Measurements from ENCODE around the gene NDUFB7.
"Not testable (repeated sequence)": the region's sequence is repeated elsewhere in the genome, so short reads cannot be mapped to it uniquely, and the experiment has no call there.

Gene NDUFB7

GRCh38 chr19:14542711-14543328 lies 29.0 kb downstream of the NDUFB7 start:
- Histone ChIP-seq H3K9me3 (ENCODE audit: control insufficient read depth in 2 of 2, low read length in 2 of 2) (no peaks in the 10 kb centered on the region), H3K4me3 (ENCODE audit: low read length in 2 of 2) (no peak overlapping the region), H3K9ac (ENCODE audit: low read depth in 1 of 2, low read length in 2 of 2) (no peak overlapping the region), H3K27me3 (ENCODE audit: control insufficient read depth in 2 of 2, insufficient read depth in 2 of 2, low read length in 2 of 2) (no peaks in the 10 kb centered on the region), H3K27ac (ENCODE audit: low read depth in 2 of 2, low read length in 2 of 2) (no peak overlapping the region), H3K36me3 (ENCODE audit: control insufficient read depth in 2 of 2, insufficient read depth in 2 of 2, low read length in 2 of 2) (peaks cover 4 to 5% of the 10 kb centered on the region in 2 donors), H3K4me1 (ENCODE audit: control insufficient read depth in 2 of 2, insufficient read depth in 2 of 2, low read length in 2 of 2) (peaks cover 0 to 2% of the 10 kb centered on the region in 2 donors)

DNA sequence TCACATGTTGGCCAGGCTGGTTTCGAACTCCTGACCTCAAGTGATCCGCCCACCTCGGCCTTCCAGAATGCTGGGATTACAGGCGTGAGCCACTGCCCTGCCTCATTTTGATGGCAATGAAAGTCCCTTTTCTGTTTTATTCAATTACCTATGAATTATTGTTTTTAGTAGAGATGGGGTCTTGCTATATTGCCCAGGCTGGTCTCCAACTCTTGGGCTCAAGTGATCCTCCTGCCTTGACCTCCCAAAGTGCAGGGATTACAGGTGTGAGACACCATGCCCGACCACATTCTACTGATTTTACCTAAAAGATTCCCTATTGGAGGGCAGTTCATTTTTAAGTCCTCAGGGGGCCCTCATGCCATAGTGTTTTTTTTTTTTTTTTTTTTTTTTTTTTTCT lies 29.9 kb downstream of the NDUFB7 start:
- H3K9me3 ChIP-seq (ENCODE audit: control insufficient read depth in 2 of 2, low read length in 2 of 2); H3K4me1 ChIP-seq (ENCODE audit: control insufficient read depth in 2 of 2, insufficient read depth in 2 of 2, low read length in 2 of 2); H3K36me3 ChIP-seq (ENCODE audit: control insufficient read depth in 2 of 2, insufficient read depth in 2 of 2, low read length in 2 of 2); H3K4me3 ChIP-seq (ENCODE audit: low read length in 2 of 2); H3K9ac ChIP-seq (ENCODE audit: low read depth in 1 of 2, low read length in 2 of 2); H3K27ac ChIP-seq (ENCODE audit: low read depth in 2 of 2, low read length in 2 of 2); H3K27me3 ChIP-seq (ENCODE audit: control insufficient read depth in 2 of 2, insufficient read depth in 2 of 2, low read length in 2 of 2): not testable (repeated sequence)

DNA sequence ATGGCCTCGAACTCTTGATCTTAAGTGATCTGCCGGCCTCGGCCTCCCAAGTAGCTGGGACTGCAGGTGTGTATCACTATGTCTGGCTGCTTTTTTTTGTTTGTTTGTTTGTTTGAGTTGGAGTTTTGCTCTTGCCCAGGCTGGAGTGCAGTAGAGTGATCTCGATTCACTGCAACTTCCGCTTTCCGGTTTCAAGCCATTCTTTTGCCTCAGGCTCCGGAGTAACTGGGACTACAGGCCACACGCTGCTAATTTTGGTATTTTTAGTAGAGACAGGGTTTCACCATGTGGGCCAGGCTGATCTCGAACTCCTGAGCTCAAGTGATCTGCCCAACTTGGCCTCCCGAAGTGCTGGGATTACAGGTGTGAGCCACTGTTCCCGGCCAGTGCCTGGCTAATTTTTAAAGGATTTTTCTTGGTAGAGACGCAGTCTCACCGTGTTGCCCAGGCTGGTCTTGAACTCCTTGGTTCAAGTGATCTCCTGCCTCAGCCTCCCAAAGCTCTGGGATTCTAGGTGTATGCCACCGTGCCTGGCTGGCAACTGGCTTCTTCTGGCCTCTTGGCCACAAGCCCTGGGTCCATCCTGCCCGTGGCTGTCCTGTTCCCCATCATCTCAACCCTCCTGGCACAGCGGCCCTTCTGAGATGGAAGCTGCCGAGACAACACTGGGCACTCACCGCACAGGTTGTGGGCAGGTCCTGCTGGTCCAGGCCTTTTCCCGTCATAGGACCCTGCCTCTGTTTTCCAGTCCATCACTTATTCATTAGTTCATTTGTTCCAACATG lies 30.9 kb downstream of the NDUFB7 start:
- Histone ChIP-seq H3K9ac (ENCODE audit: low read depth in 1 of 2, low read length in 2 of 2) (no peak overlapping the region), H3K4me3 (ENCODE audit: low read length in 2 of 2) (no peak overlapping the region), H3K27me3 (ENCODE audit: control insufficient read depth in 2 of 2, insufficient read depth in 2 of 2, low read length in 2 of 2) (no peaks in the 10 kb centered on the region), H3K4me1 (ENCODE audit: control insufficient read depth in 2 of 2, insufficient read depth in 2 of 2, low read length in 2 of 2) (peaks cover 3 to 7% of the 10 kb centered on the region in 2 donors), H3K27ac (ENCODE audit: low read depth in 2 of 2, low read length in 2 of 2) (no peak overlapping the region), H3K36me3 (ENCODE audit: control insufficient read depth in 2 of 2, insufficient read depth in 2 of 2, low read length in 2 of 2) (peaks cover 4 to 5% of the 10 kb centered on the region in 2 donors), H3K9me3 (ENCODE audit: control insufficient read depth in 2 of 2, low read length in 2 of 2) (no peaks in the 10 kb centered on the region)

DNA sequence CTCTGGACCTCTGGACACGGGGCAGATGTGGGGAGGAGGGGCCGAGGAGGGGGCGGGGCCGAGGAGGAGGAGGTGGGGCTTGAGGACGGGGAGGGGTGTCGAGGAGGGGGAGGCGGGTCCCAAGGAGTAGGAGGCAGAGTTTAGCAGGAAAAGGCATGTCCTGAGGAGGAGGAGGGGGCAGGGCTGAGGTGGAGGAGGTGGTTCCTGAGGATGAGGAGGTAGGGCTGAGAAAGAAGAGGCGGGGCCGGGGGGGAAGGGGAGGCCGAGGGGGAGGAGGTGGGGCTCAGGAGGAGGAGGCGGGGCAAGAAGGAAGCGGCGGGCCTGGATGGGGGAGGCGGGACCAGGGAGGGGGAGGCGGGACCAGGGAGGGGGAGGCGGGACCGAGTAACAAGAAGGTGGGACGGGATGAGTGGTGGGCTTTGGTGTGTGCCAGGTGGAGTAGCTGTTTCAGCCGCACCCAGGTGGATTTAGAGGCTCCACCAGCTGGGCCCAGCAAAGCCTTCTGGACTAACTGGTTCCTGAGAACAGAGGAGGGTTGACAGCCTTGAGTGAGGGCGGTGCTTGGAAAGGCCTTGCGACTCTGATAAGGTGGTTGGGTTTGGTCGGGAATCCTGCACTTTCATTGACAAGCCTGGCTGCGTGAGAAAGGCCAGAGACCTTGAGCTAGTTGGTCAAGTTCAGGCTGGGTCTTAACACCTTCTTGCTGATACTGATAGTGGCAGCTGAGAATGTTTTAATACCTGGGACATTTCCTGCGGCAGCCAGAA lies 34.8 kb downstream of the NDUFB7 start:
- Histone ChIP-seq H3K36me3 (ENCODE audit: control insufficient read depth in 2 of 2, insufficient read depth in 2 of 2, low read length in 2 of 2) (peaks cover 5 to 9% of the 10 kb centered on the region in 2 donors), H3K27ac (ENCODE audit: low read depth in 2 of 2, low read length in 2 of 2) (peak overlapping the region; percentile 65 to 76), H3K9me3 (ENCODE audit: control insufficient read depth in 2 of 2, low read length in 2 of 2) (no peaks in the 10 kb centered on the region), H3K27me3 (ENCODE audit: control insufficient read depth in 2 of 2, insufficient read depth in 2 of 2, low read length in 2 of 2) (no peaks in the 10 kb centered on the region), H3K4me3 (ENCODE audit: low read length in 2 of 2) (peak overlapping the region; percentile 45 to 67), H3K9ac (ENCODE audit: low read depth in 1 of 2, low read length in 2 of 2) (peak overlapping the region in 1 of 2 donors; percentile 38), H3K4me1 (ENCODE audit: control insufficient read depth in 2 of 2, insufficient read depth in 2 of 2, low read length in 2 of 2) (peaks cover 3 to 7% of the 10 kb centered on the region in 2 donors)

DNA sequence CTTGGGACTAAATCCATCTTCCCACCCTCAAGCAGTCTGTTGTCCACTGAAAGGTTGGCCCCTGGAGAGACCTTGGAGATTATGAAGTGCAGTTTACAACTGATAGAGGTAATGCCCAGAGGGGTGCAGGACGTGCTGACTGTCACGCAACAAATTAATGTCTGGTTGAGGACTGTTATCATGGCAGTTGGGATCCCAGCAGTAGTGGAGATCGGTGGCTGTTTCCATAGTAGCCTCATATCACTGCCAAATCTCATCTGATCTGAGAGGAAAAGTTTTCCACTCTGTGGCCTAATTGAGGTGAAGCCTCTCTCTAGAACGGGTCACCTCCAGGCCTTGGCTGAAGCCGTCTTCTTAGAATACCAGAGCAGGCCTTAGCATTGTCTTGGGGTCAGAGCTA lies 38.4 kb downstream of the NDUFB7 start:
- Histone ChIP-seq H3K4me3 (ENCODE audit: low read length in 2 of 2) (no peak overlapping the region), H3K27ac (ENCODE audit: low read depth in 2 of 2, low read length in 2 of 2) (no peak overlapping the region), H3K27me3 (ENCODE audit: control insufficient read depth in 2 of 2, insufficient read depth in 2 of 2, low read length in 2 of 2) (no peaks in the 10 kb centered on the region), H3K4me1 (ENCODE audit: control insufficient read depth in 2 of 2, insufficient read depth in 2 of 2, low read length in 2 of 2) (peaks cover 7 to 10% of the 10 kb centered on the region in 2 donors), H3K36me3 (ENCODE audit: control insufficient read depth in 2 of 2, insufficient read depth in 2 of 2, low read length in 2 of 2) (peaks cover 0 to 4% of the 10 kb centered on the region in 2 donors), H3K9me3 (ENCODE audit: control insufficient read depth in 2 of 2, low read length in 2 of 2) (no peaks in the 10 kb centered on the region), H3K9ac (ENCODE audit: low read depth in 1 of 2, low read length in 2 of 2) (no peak overlapping the region)

DNA sequence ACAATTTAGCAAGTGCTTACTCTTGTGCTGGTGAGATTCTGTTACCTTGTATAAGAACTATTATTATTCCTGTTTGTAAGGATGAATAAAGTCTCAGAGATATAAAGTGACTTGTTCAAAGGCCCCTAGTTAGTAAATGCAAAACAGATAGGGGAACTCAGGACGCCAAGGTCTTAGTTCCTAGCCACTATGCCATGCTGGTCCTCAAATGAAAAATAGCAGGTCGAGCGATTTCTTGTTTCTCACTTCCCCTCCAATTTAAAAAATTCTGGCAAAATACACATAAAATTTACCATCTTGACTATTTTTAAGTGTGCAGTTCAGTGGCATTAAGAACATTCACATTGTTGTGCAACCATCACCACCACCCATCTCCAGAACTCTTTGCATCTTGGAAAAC lies 41.4 kb downstream of the NDUFB7 start:
- Histone ChIP-seq H3K9me3 (ENCODE audit: control insufficient read depth in 2 of 2, low read length in 2 of 2) (no peaks in the 10 kb centered on the region), H3K36me3 (ENCODE audit: control insufficient read depth in 2 of 2, insufficient read depth in 2 of 2, low read length in 2 of 2) (peaks cover 0 to 4% of the 10 kb centered on the region in 2 donors), H3K27me3 (ENCODE audit: control insufficient read depth in 2 of 2, insufficient read depth in 2 of 2, low read length in 2 of 2) (no peaks in the 10 kb centered on the region), H3K4me1 (ENCODE audit: control insufficient read depth in 2 of 2, insufficient read depth in 2 of 2, low read length in 2 of 2) (peaks cover 0 to 7% of the 10 kb centered on the region in 2 donors), H3K4me3 (ENCODE audit: low read length in 2 of 2) (peak overlapping the region; percentile 91 to 97), H3K9ac (ENCODE audit: low read depth in 1 of 2, low read length in 2 of 2) (peak overlapping the region; percentile 89 to 95), H3K27ac (ENCODE audit: low read depth in 2 of 2, low read length in 2 of 2) (peak overlapping the region in 1 of 2 donors; percentile 98)

- Histone ChIP-seq H3K4me1 (ENCODE audit: control insufficient read depth in 2 of 2, insufficient read depth in 2 of 2, low read length in 2 of 2) (peaks cover 0 to 7% of the 10 kb centered on the region in 2 donors), H3K4me3 (ENCODE audit: low read length in 2 of 2) (peak overlapping the region; percentile 91 to 97), H3K9ac (ENCODE audit: low read depth in 1 of 2, low read length in 2 of 2) (peak overlapping the region; percentile 89 to 95), H3K27ac (ENCODE audit: low read depth in 2 of 2, low read length in 2 of 2) (peak overlapping the region; percentile 96 to 98), H3K36me3 (ENCODE audit: control insufficient read depth in 2 of 2, insufficient read depth in 2 of 2, low read length in 2 of 2) (peaks cover 0 to 4% of the 10 kb centered on the region in 2 donors), H3K27me3 (ENCODE audit: control insufficient read depth in 2 of 2, insufficient read depth in 2 of 2, low read length in 2 of 2) (no peaks in the 10 kb centered on the region), H3K9me3 (ENCODE audit: control insufficient read depth in 2 of 2, low read length in 2 of 2) (no peaks in the 10 kb centered on the region)
Measured at GRCh38 chr19:14530005-14530348, 41.9 kb downstream of the NDUFB7 start.

DNA sequence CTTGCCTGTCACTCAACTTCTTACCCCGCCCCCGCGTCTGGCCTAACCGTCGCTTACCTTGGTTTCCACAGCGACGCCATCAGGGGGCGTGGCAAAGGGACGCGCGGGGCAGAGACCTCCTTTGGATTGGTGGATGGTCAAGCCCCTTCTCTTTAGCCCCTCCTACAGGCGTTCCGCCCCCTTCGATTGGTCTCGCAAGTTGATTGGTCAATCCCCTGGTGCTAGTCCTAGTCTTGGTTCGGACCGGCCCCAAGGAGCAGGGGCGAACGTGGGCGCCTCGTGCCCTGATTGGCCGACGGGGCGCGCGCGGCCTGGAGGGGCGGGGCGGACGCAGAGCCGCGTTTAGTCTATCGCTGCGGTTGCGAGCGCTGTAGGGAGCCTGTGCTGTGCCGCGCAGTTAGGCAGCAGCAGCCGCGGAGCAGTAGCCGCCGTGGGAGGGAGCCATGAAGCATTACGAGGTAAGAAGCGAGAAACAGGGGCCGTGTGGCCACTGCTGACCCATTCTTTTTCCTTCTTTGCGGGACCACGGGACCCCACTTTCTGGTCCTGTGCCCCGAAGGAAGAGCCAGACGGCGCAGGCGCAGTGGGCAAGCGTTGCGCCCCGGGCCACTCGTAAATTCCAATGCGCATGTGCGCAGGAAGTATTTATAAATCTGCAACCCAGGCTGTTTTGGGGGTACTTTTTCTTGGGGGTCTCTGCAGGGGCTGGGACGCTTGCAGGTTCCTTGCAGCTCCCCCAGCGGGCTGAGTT lies 42.4 kb downstream of the NDUFB7 start, which contains the start of gene TECR:
TSS of gene TECR (plus strand) at position 341 of the 751 bp plus-strand sequence. CDS start at position 444, 103 bp downstream.
- H3K27me3 ChIP-seq (ENCODE audit: control insufficient read depth in 2 of 2, insufficient read depth in 2 of 2, low read length in 2 of 2), result no peaks in the 10 kb centered on the region
- H3K4me3 ChIP-seq (ENCODE audit: low read length in 2 of 2), result peak within 1 kb of the TSS; percentile 91 to 97
- H3K9ac ChIP-seq (ENCODE audit: low read depth in 1 of 2, low read length in 2 of 2), result peak within 1 kb of the TSS; percentile 89 to 95
- peaks cover 0 to 7% of the 10 kb centered on the region in 2 donors for H3K4me1 ChIP-seq (ENCODE audit: control insufficient read depth in 2 of 2, insufficient read depth in 2 of 2, low read length in 2 of 2)
- H3K27ac ChIP-seq (ENCODE audit: low read depth in 2 of 2, low read length in 2 of 2), result peak within 1 kb of the TSS; percentile 96 to 98
- H3K36me3 ChIP-seq (ENCODE audit: control insufficient read depth in 2 of 2, insufficient read depth in 2 of 2, low read length in 2 of 2), result no peaks in the 10 kb centered on the region
- no peaks in the 10 kb centered on the region for H3K9me3 ChIP-seq (ENCODE audit: control insufficient read depth in 2 of 2, low read length in 2 of 2)

DNA sequence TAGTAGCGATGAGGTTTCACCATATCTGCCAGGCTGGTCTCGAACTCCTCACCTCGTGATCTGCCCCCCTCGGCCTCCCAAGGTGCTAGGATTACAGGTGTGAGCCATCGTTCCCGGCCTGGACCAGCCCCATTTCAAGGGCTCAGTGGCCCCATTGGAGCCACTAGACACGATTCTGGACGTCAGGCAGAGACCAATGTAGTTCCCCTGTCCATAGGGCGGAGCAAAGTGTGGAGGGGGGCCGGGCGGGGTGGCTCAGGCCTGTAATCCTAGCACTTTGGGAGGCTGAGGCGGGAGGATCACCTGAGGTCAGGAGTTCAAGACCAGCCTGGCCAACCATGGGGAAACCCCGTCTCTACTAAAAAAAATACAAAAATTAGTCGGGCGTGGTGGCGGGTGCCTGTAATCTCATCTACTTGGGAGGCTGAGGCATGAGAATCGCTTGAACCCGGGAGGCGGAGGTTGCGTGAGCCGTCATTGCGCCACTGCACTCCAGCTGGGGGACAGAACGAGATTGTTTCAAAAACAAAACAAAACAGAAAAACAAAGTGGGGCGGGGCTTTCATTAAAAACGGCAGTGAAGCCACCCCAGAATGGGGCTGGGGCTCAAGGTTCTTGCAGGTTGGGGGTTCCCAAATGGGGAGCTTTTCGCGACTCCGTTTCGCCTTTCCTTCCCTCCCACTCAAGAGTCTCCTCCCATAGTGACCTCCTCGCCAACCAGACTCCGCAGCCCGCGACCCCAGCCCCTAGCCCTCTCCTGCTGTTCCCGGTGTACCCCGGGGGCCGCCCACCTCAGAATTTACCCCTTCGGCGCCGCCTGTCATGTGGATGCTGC lies 43.2 kb downstream of the NDUFB7 start:
- Histone ChIP-seq H3K9me3 (ENCODE audit: control insufficient read depth in 2 of 2, low read length in 2 of 2) (no peaks in the 10 kb centered on the region), H3K27me3 (ENCODE audit: control insufficient read depth in 2 of 2, insufficient read depth in 2 of 2, low read length in 2 of 2) (no peaks in the 10 kb centered on the region), H3K36me3 (ENCODE audit: control insufficient read depth in 2 of 2, insufficient read depth in 2 of 2, low read length in 2 of 2) (no peaks in the 10 kb centered on the region), H3K9ac (ENCODE audit: low read depth in 1 of 2, low read length in 2 of 2) (peak overlapping the region; percentile 68 to 69), H3K4me3 (ENCODE audit: low read length in 2 of 2) (peak overlapping the region; percentile 85 to 90), H3K27ac (ENCODE audit: low read depth in 2 of 2, low read length in 2 of 2) (peak overlapping the region; percentile 48 to 51), H3K4me1 (ENCODE audit: control insufficient read depth in 2 of 2, insufficient read depth in 2 of 2, low read length in 2 of 2) (peaks cover 0 to 7% of the 10 kb centered on the region in 2 donors)
